Activated CD8-positive, alpha-beta memory T cell treated with anti-CD3 and anti-CD28 coated beads for 36 hours (primary cell): Measurements from ENCODE around the gene THEM5. TPM values are rescaled to one million over a fixed set of nuclear protein-coding genes. Genes with fewer than 3 reads are reported as not detected.

Source experiments
- CTCF ChIA-PET: fragments of 350-600 bp; sonication (Branson Sonifier 250); formaldehyde crosslinking; loops from one replicate; lab custom pipeline; 2021; ENCODE audit warnings: antibody characterized with exemption; lab: Charles Lee
- POLR2A ChIA-PET: fragments of 350-600 bp; sonication (Branson Sonifier 250); formaldehyde crosslinking; loops from one replicate; lab custom pipeline; 2021; ENCODE audit warnings: antibody characterized with exemption; lab: Charles Lee
- total RNA-seq, 2 experiments: library from RNA; stranded (reverse); gene quantifications; one replicate each; pipeline ENCODE4 v1.2.3, GENCODE V29; 2021

The THEM5 gene
- total RNA-seq, 2 experiments from 2014 or later, result not detected

DNA sequence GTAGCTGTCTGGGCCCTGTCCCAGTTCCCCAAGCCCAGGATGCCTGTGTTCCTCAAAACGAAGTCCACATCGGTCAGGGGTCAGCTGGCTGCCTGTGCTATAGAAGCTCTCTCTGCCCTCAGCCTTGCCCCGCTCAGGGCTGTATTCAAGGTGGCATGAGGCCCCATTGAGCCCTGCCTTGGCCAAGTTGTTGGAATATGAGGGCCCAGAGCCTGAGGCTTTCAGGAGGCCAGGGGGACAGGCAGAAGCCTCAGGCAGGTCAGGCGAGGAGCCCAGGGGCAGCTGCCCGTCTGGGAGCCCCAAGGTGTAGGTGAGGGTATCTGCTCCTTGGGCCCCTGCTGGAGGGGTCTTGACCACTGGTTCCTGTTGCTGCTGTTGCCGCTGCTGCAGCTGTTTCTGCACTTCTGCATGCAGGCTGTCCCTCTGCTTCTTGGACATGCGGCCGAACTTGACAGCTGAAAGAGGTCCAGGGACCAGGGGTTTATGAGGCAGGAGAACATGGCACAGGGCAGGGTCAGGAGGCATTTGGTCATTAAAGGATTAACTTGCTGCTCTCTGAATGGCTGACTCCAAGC, 38.5 kb downstream of the THEM5 start:
- POLR2A ChIA-PET, result interaction anchor here (0.6 kb wide), 1 partner anchor 358 kb away, joined by 6 read pairs; no protein-coding TSS in a partner anchor
- CTCF ChIA-PET, result no interaction called here

DNA sequence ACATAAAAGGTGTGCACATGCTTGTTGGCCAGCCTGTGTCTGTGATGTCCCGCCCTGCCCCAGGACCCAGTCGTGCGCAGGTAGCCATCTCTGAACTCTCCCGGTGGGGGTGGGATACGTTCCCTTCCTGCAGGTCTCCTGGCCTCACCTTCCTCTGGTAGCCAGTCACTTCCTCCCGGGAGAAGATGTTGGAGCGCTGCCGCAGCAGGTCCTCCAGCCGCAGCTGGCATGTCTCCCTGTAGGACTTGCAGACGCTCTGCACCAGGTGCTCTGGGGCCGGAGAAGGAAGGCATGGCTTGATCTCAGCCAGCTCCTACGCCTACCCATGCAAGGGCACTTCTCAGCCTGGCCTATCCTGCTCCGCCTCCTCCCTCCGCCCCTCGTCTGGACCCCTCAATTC, 39.1 kb downstream of the THEM5 start:
- ChIA-PET POLR2A (interaction anchor here (0.6 kb wide), 1 partner anchor 357 kb away, joined by 6 read pairs; no protein-coding TSS in a partner anchor), CTCF (no interaction called here)

DNA sequence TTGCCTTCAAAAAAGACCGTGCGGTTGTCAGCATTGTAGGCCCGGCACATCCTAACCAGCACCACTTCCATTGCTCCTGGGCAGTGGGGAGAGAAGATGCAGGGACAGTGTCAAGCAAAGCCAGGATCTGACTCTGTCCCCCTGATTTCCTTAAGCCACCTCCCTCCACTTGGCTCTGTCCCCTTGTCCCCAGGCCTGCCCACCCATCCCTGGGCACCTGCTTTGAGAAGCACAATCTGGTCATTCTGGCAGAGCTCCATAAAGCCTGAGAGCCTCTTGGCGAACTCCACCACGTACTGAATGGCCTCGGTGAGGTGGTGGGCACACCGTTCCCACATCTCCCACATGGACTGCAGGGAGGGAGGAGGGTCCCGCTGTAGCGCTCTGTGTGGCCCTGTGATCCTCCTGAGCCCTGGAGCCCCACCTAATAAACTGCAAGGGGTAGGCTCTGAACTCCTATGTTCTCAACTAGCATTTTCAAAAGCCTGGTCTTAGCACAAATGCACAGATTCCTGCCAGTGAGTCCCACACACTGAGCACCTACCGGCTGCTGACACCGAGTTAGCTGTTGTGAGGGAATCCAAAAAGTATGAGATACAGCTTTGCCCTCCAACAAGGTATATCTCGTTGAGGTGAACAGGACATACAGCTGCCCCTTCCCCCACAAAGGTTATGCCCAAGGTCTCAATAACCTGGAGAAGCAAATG, 40.1 kb downstream of the THEM5 start:
- CTCF ChIA-PET, result no interaction called here
- POLR2A ChIA-PET, result no interaction called here

DNA sequence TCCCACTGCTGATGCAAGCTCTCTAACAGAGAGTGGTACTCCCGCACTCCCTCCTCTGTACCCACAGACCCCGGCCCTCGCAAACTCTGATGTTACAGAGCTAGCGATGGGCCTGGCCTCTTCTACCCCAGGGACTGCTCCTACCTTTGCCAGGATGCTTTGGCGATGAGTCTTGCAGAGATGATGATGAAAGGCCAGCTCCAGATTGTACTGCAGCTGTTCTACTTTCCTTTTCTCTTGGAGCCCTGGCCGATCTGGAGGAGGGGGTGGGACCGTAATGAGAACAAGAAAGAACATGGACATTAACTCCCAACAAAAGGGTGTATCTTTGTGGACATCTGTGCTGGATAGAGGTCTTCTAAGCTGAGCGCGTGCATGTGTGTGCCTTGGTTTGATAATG, 42.3 kb downstream of the THEM5 start:
- CTCF ChIA-PET, result no interaction called here
- POLR2A ChIA-PET, result no interaction called here

DNA sequence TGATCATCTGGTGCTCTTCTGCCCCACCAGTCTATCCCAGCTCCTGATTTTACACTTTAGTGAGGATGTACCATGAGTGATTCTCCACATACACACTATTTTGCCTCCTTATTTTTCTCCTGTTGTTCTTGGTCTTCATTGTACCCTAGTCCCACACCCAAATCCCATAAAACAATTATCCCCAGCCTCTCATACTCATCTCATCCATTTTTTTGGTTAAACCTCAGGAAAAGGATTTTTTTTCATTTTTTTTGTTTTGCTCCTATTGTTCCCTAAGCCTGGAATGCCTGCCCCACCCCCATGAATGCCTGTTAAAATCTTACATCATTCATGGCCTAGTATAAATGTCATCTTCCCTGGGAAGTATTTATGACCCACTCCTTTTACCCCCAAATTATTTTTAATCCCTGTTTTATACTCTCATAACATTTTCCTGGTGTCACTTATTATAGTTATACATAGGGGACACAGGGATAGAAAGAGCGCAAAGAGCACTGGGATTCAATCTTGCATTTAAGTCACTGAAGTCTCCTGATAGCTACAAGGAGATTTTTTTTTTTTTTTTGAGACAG, 43.4 kb downstream of the THEM5 start:
- ChIA-PET CTCF (no interaction called here), POLR2A (no interaction called here)

DNA sequence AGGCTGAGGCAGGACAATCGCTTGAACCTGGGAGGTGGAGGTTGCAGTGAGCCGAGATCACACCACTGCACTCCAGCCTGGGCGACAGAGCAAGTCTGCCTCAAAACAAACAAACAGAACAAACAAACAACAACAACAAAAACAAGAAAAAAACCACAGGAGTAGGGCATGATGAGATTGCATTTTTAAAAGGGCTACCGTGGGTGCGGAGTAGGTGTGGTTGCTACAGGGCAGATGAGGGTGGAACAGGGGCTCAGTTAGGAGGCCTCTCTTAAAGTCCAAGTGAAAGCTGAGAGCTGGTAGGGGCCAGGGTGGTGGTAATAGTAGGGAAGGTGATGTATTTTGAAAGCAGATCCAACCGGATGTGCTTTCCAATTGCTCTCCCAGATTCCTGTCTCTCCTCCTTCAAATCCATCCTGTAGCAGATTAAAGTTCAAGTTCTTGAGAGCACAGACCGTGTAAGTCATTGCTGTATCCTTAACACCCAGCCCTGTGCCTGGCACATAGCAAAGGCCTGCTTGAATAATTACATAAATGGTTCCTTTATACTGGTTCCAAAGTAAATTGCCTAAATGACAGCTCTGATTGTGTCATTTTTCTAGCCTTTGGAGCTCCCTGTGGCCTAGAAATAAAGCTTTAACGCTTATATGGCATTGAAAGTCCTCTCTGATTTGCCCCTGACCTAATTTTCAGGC, 44.1 kb downstream of the THEM5 start:
- POLR2A ChIA-PET, result no interaction called here
- CTCF ChIA-PET, result no interaction called here

DNA sequence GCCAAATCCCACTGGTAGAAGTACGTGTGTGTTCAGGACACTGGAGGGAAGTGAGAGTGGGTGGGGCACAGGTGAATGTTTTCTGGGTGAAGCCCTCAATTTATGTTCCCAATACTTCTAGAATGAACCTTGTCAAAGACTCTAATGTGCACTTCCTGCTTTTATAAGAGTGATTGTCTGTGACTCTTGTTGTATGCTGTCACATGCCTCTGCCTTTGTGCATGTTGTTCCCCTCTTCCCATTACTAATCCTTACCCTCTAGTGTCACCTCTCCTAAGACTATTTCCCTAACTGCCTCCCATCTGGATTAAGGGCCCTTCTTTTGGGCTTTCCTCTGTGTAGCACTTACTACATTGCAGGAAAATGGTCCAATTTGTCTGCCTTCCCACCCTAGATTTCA, 45.7 kb downstream of the THEM5 start:
- POLR2A ChIA-PET, result no interaction called here
- CTCF ChIA-PET, result no interaction called here

DNA sequence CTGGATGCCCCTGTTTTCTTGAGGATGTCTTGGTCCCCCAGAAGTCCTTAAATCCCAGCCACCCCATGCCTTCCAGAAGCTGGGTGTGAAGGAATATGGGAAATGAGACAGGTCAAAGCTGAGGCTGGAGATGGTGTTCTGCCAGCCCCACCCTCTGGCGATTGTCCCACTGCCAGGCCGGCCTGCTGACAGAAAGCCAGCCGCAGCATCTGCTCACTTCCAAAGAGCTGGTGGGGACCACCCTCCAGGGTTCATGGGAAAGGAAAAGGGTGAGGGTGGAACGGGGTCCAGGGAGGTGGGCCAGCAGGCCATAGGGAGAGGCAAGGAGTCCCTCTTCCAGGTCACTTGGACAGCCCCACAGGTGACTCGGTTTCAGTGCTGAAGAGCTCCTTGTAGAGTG, 46.4 kb downstream of the THEM5 start:
- CTCF ChIA-PET, result interaction anchor here (0.7 kb wide), 1 partner anchor 410 kb away, joined by 3 read pairs; no protein-coding TSS in a partner anchor
- POLR2A ChIA-PET, result no interaction called here

DNA sequence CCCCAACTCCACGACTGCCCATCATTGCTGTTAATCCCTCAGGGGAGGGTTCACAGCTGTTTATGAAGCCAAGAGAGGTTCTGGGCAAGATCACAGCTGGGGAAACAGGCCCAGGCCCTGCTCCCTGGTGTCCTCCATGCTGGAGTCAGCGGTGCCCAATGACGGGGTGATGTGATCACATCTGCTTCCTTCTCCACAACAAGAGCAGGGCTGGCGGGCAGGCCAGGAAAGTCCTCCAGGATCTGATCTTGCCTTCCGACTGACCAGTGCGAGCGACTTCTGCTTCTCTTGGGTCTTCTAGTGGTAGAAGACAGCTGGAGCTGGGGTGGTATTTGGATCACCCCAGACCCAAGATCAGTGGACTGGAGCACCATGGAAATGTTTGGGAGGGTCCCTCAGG, 47.3 kb downstream of the THEM5 start:
- POLR2A ChIA-PET, result no interaction called here
- CTCF ChIA-PET, result no interaction called here

DNA sequence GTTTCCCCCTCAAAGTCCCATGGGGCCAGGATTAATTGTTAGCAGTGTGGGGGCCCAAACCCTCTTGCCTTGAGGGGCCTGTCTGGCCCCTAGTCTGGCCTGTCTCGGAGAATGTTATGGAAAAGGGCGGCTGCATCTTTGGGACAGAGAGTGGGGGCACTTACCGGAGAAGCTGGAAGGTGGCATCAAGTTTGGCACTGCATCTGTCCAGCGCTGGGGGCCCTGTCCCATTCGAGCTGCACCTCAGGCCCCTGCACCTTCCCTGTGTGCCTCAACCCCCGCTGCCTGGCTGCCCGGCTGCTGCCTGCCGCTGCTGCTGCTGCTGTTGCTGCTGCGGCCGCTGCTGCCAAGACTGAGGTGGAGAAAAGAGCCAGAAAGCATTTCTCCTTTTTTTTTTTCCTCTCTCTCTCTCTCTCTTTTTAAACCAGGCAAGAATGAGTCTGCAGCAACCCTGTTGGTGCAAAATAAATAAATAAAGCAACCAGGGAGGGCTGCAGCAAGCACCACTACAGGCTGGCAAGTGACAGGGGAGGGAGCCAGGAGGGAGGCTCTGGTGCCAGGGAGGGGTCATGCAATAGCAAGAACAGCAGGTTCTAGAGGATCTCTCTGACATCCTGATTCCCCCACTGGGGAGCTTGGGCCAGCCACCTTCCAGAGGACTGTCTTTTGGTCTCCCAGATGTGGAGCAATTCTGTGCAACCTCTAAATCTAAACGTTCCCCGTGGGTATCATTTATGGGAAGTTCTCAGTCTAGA, 48.3 kb downstream of the THEM5 start, which contains the start of gene LINGO4:
LINGO4 (minus strand) TSS at position 354 of the 755 bp plus-strand sequence. CDS start 2,715 bp downstream, outside the sequence.
- POLR2A ChIA-PET, result no interaction called here
- CTCF ChIA-PET, result interaction anchor here (0.7 kb wide), 1 partner anchor 85 kb away, joined by 3 read pairs; no protein-coding TSS in a partner anchor

DNA sequence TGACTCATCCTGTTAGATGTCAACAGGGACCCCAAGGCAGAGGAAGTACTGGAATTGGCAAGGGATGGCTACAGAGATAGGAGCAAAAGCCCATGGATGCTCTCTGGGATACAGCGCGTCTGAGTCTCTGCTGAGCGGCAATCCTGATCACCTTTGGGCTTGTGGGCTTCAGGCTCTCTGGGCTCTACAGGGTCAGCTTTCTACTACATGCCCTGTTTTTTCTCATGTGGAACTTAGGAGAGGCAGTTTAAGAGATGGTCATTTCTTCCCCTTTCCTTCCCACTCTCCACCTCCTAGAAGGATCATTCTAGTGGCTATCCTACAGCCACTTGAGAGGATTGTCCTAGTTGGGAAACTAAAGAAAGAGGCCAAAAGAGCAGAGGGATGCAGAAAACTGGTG, 49.6 kb downstream of the THEM5 start:
- ChIA-PET POLR2A (no interaction called here), CTCF (no interaction called here)

DNA sequence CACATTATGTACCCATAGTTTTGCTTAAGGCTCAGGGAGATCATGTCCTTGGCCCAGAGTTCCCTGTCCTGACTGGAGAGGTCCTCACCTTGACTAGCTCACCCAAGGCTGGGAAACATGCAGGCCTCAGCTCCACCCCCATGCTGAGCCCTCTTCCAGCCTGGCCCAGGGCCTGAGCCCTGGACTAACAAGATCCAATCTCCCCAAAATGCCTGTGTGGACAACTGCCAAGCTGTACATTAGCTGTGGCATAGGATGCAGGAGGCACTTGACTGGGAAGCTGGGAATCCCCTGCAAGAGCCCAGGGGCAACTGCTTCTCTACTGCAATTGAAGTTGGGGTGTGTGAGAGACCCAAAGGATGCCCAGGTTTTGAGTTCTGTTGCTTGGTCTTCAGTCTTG, 50.3 kb downstream of the THEM5 start:
- ChIA-PET POLR2A (no interaction called here), CTCF (no interaction called here)

DNA sequence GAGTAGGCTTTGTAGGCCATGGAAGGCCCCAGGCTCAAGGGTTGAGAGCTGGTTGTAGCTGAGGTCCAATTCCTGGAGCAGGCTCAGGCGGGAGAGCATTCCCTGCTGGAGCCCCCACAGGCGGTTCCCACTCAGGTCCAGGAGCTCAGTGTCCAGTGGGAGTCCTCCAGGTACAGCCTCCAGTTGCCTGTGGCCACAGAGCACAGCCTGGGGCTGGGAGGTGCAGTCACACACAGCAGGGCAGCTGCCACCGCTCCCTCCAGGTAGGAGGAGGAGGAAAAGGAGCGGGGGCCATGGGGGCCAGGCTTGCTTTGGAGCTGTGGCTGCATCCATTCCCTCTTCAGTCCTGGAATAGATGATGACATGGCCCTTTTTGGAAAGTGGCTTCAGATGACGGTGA, 51.1 kb downstream of the THEM5 start:
- ChIA-PET POLR2A (no interaction called here), CTCF (no interaction called here)

DNA sequence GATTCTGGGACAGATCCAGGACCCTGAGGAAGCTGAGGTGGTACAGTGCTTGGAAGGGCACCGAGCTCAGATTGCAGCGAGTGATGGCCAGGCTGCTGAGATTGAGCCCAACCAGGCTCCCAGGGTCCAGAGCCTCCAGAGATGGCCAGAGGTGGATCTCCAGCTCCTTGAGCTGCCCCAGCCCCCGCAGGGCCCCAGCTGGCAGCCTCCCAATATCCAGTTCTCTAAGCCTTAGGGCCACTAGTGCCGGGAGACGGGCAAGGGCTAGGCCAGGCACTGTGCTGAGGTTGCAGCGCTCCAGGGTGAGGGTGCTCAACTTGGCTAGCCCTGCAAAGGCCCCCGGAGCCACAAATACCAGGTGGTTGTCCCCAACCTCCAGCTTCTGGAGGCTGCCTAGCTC, 51.7 kb downstream of the THEM5 start:
- ChIA-PET CTCF (no interaction called here), POLR2A (no interaction called here)

DNA sequence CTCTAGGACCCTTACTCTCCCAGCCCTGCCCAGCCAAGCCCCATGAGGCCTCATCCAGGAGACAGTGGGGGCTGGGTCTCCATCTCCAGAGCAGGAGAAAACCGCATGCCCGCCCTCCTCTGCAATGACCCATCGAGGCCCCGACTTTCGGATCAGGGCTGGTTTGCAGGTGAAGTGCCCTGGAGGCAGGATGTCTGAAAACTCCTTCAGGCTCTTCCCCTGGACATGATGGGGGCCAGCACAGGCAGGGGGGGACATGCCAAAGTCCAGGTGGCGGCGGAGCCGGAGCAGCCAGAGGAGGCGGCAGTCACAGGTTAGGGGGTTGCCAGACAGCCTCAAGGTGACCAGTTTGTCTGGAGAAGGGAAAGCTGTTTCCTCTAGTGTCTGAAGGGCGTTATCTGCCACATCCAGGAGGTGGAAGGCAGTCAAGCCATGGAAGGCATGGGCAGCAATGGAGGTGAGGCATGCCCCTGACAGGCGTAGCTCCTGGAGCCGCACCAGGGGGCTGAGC, 52.1 kb downstream of the THEM5 start:
- CTCF ChIA-PET, result interaction anchor here (0.6 kb wide), 1 partner anchor 253 kb away, joined by 6 read pairs; no protein-coding TSS in a partner anchor

DNA sequence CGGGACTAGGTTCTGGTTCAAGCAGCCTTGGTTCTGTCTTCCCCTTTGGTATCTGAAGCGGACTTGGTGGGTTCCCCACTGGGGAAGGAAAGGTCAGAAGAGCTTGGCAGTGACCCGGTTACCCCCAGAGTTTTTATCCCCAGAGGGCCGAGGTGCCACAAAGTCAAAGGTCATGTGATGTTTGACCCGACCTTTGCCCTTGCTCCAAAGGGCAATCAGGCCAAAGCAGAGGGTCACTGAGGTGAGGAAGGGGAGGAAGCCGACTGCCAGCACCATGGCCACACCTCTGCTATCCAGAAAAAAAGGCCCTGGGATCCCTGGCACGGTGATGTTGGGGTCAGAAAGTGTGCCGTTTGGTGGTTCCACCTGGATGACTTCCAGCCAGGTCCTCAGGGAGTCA, 52.7 kb downstream of the THEM5 start:
- ChIA-PET CTCF (interaction anchor here (0.6 kb wide), 1 partner anchor 252 kb away, joined by 6 read pairs; no protein-coding TSS in a partner anchor), POLR2A (no interaction called here)

More for the DNA sequence above, 52.1 kb downstream of the THEM5 start:
- POLR2A ChIA-PET, result no interaction called here

DNA sequence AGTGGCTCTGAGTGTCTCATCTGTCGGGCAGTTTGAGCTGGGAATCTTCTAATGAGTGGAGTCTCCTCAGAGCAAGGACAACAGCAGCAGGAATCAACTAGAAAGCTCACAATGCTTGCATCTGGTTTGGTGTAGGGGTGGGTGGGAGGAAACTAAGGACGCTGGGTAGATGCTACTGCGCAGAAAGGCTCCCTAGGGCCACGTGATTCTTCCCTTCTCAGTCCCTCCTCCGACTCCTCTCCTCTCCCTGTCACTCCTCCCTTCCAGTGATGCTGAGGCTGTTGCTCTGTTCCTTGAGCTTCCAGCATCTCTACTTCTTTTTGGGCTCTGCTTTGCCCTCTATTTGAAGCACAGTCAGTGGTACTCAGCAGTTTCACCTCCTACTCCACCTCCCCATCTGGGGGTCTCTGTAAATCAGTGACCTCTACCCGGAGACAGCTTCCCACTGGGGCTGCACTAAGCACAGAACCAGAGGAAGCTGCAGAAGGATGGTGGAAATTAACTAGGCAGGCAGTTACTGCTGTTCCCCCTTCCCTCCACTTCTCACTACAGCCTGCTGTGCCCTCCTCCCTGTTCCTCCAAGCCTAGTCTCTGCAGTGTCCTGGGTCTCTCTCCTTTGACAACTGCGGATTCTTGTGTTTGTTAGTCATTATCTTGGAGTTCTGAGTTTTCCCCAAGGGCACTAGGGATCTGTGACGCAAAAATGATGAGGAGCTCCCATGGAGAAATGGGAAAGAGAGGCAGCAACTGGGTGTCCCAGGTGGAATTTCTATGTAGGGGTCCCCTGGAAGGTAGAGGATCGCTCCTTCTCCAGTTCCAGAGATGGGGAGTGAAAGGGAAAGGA, 54.1 kb downstream of the THEM5 start:
- ChIA-PET CTCF (interaction anchor here (1.7 kb wide), 1 partner anchor 21 kb away, joined by 3 read pairs; no protein-coding TSS in a partner anchor), POLR2A (no interaction called here)

DNA sequence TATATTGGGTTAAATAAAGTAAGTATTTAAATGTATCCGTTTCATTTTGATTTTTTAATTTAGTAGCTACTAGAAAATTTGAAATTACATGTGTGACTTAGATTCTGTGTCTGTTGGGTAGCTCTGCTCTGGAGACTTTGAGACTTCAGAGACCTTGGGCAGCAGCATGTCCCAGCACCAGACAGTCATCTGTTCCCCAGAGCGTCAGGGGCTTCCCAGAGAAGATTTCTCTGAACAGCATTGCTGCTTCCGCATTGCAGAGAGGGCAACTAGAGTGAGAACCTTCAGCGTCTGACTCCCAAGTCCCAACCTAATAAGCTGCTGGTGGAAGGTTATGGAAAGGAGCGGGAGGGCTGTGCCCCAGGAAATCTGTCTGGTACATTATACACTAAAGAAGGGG, 54.9 kb downstream of the THEM5 start:
- ChIA-PET POLR2A (no interaction called here), CTCF (no interaction called here)
